GM21619 (cell line): ENCODE measurements around the gene SLC12A8.

Experiments
- ATAC-seq: cut with Tn5 transposase; IDR thresholded peaks from one replicate; pipeline ENCODE4 v1.9.1; 2021; ENCODE audit not compliant: unreplicated experiment

Gene SLC12A8

DNA sequence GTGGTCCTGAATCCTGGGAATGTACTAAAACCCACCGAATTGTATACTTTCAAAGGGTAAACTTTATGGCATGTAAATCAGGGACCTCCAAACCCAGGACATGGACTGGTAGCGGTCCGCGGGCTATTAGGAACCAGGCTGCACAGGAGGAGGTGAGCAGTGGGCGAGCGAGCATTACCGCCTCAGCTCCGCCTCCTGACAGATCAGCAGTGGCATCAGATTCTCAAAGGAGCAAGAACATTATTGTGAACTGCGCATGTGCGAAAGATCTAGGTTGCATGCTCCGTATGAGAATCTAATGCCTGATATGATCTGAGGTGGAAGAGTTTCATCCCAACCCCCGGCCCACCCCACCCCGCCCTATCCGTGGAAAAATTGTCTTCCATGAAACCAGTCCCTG, 178.9 kb downstream of the SLC12A8 start:
- ATAC-seq, result no peak

DNA sequence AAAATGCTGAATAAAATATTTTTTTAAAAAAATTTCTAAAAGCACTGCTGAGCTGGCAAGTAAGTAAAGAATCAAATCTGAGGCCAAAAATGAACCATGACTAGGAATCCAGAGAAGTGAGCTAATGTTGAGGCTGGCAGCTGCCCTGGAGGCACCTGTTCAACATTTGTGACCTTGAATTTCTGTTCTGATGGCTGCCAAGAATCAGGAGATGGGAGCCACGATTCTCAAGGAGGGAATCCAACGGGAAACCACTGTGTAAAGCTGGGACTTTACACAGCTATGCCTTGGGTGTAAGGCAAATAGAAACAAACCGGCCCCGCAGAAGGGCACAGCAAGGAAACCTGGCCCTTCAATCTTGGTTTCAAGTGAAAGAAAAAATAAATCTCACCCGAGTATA, 179.4 kb downstream of the SLC12A8 start:
- ATAC-seq, result no peak

DNA sequence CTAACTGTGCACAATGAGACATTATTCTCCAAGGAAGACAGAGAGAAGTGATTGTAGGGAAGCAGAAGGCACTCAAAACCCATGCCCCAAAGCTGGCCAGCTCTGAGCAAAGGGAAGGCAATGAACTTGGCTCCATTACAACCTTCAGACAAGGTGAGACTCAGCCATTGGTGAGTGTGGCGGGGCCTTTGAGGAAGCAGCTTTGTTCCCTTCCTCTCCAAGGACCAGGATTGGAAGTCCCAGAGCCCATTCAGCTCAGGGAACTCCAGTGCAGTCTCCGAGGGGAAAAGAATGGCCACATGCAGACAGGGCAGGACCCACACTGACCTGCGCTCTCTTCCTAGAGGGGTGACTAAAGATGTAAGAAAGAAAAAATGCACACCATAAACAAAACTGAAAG, 179.9 kb downstream of the SLC12A8 start:
- no peak for ATAC-seq
